ENCODE measurements around the gene ZNF236. TPM values are rescaled to one million over a fixed set of nuclear protein-coding genes. Genes with fewer than 3 reads are reported as not detected.

Gene ZNF236
- total RNA-seq, 1 experiment from 2014 or later: 27.1 TPM

GRCh38 chr18:76814256-76814655, 8.1 kb upstream of the ZNF236 start:
- no peaks in the 10 kb centered on the region for H3K4me1 ChIP-seq (ENCODE audit: low read length)
- no peaks in the 10 kb centered on the region for H4K20me1 ChIP-seq (ENCODE audit: insufficient read depth, low read depth, low read length)
- DNase-seq: no peak
- no peaks in the 10 kb centered on the region for H3K9me2 ChIP-seq (replicated peaks; ENCODE audit: insufficient read depth, low read length)
- no peak overlapping the region for H3K9ac ChIP-seq (ENCODE audit: low read length)
- peaks cover 27% of the 10 kb centered on the region for H3K79me2 ChIP-seq (ENCODE audit: low read length)
- H3K4me2 ChIP-seq (ENCODE audit: low read depth, low read length, poor library complexity, severe bottlenecking): no peak overlapping the region
- H3K9me3 ChIP-seq (ENCODE audit: low read length): no peaks in the 10 kb centered on the region
- no peak overlapping the region for H3K27ac ChIP-seq (ENCODE audit: low read length)
- H3K27me3 ChIP-seq (ENCODE audit: low read length): no peaks in the 10 kb centered on the region
- H3K36me3 ChIP-seq (ENCODE audit: insufficient read depth, low read length): peaks cover 11% of the 10 kb centered on the region
- H3K4me3 ChIP-seq (ENCODE audit: low read length): no peak overlapping the region
- no peak overlapping the region for H2AFZ ChIP-seq (ENCODE audit: low read length)

- no peak for DNase-seq
- H3K9me2 ChIP-seq (replicated peaks; ENCODE audit: insufficient read depth, low read length): no peaks in the 10 kb centered on the region
- H3K36me3 ChIP-seq (ENCODE audit: insufficient read depth, low read length): peaks cover 11% of the 10 kb centered on the region
- H3K79me2 ChIP-seq (ENCODE audit: low read length): peaks cover 45% of the 10 kb centered on the region
- no peak overlapping the region for H3K27ac ChIP-seq (ENCODE audit: low read length)
- no peaks in the 10 kb centered on the region for H3K27me3 ChIP-seq (ENCODE audit: low read length)
- H3K9ac ChIP-seq (ENCODE audit: low read length): no peak overlapping the region
- H3K4me3 ChIP-seq (ENCODE audit: low read length): no peak overlapping the region
- H3K9me3 ChIP-seq (ENCODE audit: low read length): no peaks in the 10 kb centered on the region
- peaks cover 16% of the 10 kb centered on the region for H3K4me1 ChIP-seq (ENCODE audit: low read length)
- no peak overlapping the region for H2AFZ ChIP-seq (ENCODE audit: low read length)
- H4K20me1 ChIP-seq (ENCODE audit: insufficient read depth, low read depth, low read length): no peaks in the 10 kb centered on the region
- no peak overlapping the region for H3K4me2 ChIP-seq (ENCODE audit: low read depth, low read length, poor library complexity, severe bottlenecking)
These were observed 6.2 kb upstream of the ZNF236 start for GRCh38 chr18:76816127-76816526.

GRCh38 chr18:76817888-76818611, 4.3 kb upstream of the ZNF236 start:
- Histone ChIP-seq H3K4me1 (ENCODE audit: low read length) (peaks cover 18% of the 10 kb centered on the region), H3K27me3 (ENCODE audit: low read length) (no peaks in the 10 kb centered on the region), H3K4me2 (ENCODE audit: low read depth, low read length, poor library complexity, severe bottlenecking) (no peak overlapping the region), H3K79me2 (ENCODE audit: low read length) (peaks cover 56% of the 10 kb centered on the region), H3K9me3 (ENCODE audit: low read length) (no peaks in the 10 kb centered on the region), H3K36me3 (ENCODE audit: insufficient read depth, low read length) (peaks cover 11% of the 10 kb centered on the region), H3K9ac (ENCODE audit: low read length) (no peak overlapping the region), H3K27ac (ENCODE audit: low read length) (no peak overlapping the region), H2AFZ (ENCODE audit: low read length) (no peak overlapping the region), H3K9me2 (replicated peaks; ENCODE audit: insufficient read depth, low read length) (no peaks in the 10 kb centered on the region), H3K4me3 (ENCODE audit: low read length) (no peak overlapping the region), H4K20me1 (ENCODE audit: insufficient read depth, low read depth, low read length) (no peaks in the 10 kb centered on the region)
- no peak for DNase-seq

- Histone ChIP-seq H3K9me3 (ENCODE audit: low read length) (no peaks in the 10 kb centered on the region), H3K4me1 (ENCODE audit: low read length) (peaks cover 33% of the 10 kb centered on the region), H3K9ac (ENCODE audit: low read length) (0 out of 2 replicates have a peak overlapping the region, but pooled peaks have one; percentile 29), H3K79me2 (ENCODE audit: low read length) (peaks cover 71% of the 10 kb centered on the region), H2AFZ (ENCODE audit: low read length) (no peak overlapping the region), H3K27me3 (ENCODE audit: low read length) (no peaks in the 10 kb centered on the region), H3K4me2 (ENCODE audit: low read depth, low read length, poor library complexity, severe bottlenecking) (peak overlapping the region; percentile 99), H3K9me2 (replicated peaks; ENCODE audit: insufficient read depth, low read length) (no peaks in the 10 kb centered on the region), H3K4me3 (ENCODE audit: low read length) (peak overlapping the region; percentile 100; the same call in 1 of the 2 replicates), H4K20me1 (ENCODE audit: insufficient read depth, low read depth, low read length) (no peaks in the 10 kb centered on the region), H3K36me3 (ENCODE audit: insufficient read depth, low read length) (peaks cover 7% of the 10 kb centered on the region; the same call in 1 of the 2 replicates), H3K27ac (ENCODE audit: low read length) (peak overlapping the region; percentile 4)
- DNase-seq: no peak
These were observed 2.8 kb upstream of the ZNF236 start for GRCh38 chr18:76819411-76820136.

- peaks cover 7% of the 10 kb centered on the region; the same call in 1 of the 2 replicates for H3K36me3 ChIP-seq (ENCODE audit: insufficient read depth, low read length)
- H2AFZ ChIP-seq (ENCODE audit: low read length): peak overlapping the region; percentile 32; the same call in 1 of the 2 replicates
- no peaks in the 10 kb centered on the region for H3K27me3 ChIP-seq (ENCODE audit: low read length)
- peak overlapping the region; percentile 99 for H3K4me2 ChIP-seq (ENCODE audit: low read depth, low read length, poor library complexity, severe bottlenecking)
- H3K9ac ChIP-seq (ENCODE audit: low read length): peak overlapping the region; percentile 100
- H3K9me3 ChIP-seq (ENCODE audit: low read length): no peaks in the 10 kb centered on the region
- DNase-seq: peak; percentile 75
- peak overlapping the region; percentile 89 for H3K27ac ChIP-seq (ENCODE audit: low read length)
- H3K9me2 ChIP-seq (replicated peaks; ENCODE audit: insufficient read depth, low read length): no peaks in the 10 kb centered on the region
- no peaks in the 10 kb centered on the region for H4K20me1 ChIP-seq (ENCODE audit: insufficient read depth, low read depth, low read length)
- H3K79me2 ChIP-seq (ENCODE audit: low read length): peaks cover 82% of the 10 kb centered on the region
- peak overlapping the region; percentile 100 for H3K4me3 ChIP-seq (ENCODE audit: low read length)
- H3K4me1 ChIP-seq (ENCODE audit: low read length): peaks cover 45% of the 10 kb centered on the region
These were observed 942 bp upstream of the ZNF236 start for GRCh38 chr18:76821356-76821874.

- H3K4me1 ChIP-seq (ENCODE audit: low read length): peaks cover 51% of the 10 kb centered on the region
These were observed 367 bp upstream of the ZNF236 start for GRCh38 chr18:76821875-76822505.

GRCh38 chr18:76823161-76823538, 793 bp downstream of the ZNF236 start:
- Histone ChIP-seq H4K20me1 (ENCODE audit: insufficient read depth, low read depth, low read length) (no peaks in the 10 kb centered on the region), H3K79me2 (ENCODE audit: low read length) (peaks cover 90% of the 10 kb centered on the region), H3K27me3 (ENCODE audit: low read length) (no peaks in the 10 kb centered on the region), H3K9me3 (ENCODE audit: low read length) (no peaks in the 10 kb centered on the region), H3K4me1 (ENCODE audit: low read length) (peaks cover 57% of the 10 kb centered on the region), H3K4me2 (ENCODE audit: low read depth, low read length, poor library complexity, severe bottlenecking) (peak overlapping the region; percentile 87), H3K27ac (ENCODE audit: low read length) (peak overlapping the region; percentile 69), H3K9ac (ENCODE audit: low read length) (peak overlapping the region; percentile 95), H3K9me2 (replicated peaks; ENCODE audit: insufficient read depth, low read length) (no peaks in the 10 kb centered on the region), H3K4me3 (ENCODE audit: low read length) (peak overlapping the region; percentile 96), H3K36me3 (ENCODE audit: insufficient read depth, low read length) (peaks cover 7% of the 10 kb centered on the region; the same call in 1 of the 2 replicates), H2AFZ (ENCODE audit: low read length) (no peak overlapping the region)
- DNase-seq: no peak

More at GRCh38 chr18:76821875-76822505, 367 bp upstream of the ZNF236 start:
- Histone ChIP-seq H2AFZ (ENCODE audit: low read length) (peak overlapping the region; percentile 32; the same call in 1 of the 2 replicates), H3K27me3 (ENCODE audit: low read length) (no peaks in the 10 kb centered on the region), H3K9me2 (replicated peaks; ENCODE audit: insufficient read depth, low read length) (no peaks in the 10 kb centered on the region), H3K9me3 (ENCODE audit: low read length) (no peaks in the 10 kb centered on the region), H3K27ac (ENCODE audit: low read length) (peak overlapping the region; percentile 89), H3K4me3 (ENCODE audit: low read length) (peak overlapping the region; percentile 100), H3K4me2 (ENCODE audit: low read depth, low read length, poor library complexity, severe bottlenecking) (peak overlapping the region; percentile 99), H3K9ac (ENCODE audit: low read length) (peak overlapping the region; percentile 100), H4K20me1 (ENCODE audit: insufficient read depth, low read depth, low read length) (no peaks in the 10 kb centered on the region), H3K36me3 (ENCODE audit: insufficient read depth, low read length) (peaks cover 7% of the 10 kb centered on the region; the same call in 1 of the 2 replicates), H3K79me2 (ENCODE audit: low read length) (peaks cover 84% of the 10 kb centered on the region)
- peak; percentile 90 for DNase-seq

All from Karpas-422 (cell line).